HuH-7.5 (cell line): ENCODE data around the gene GALNTL6.
A peak's percentile ranks its signal among the peaks of the same experiment; 100 is the strongest.

Experiments used
- DNase-seq: peaks from one replicate; pipeline ENCODE4 v3.0.0; 2011; ENCODE audit warnings: low spot score

The GALNTL6 gene

GRCh38 chr4:171812665-171813525 lies at the start of gene GALNTL6:
Gene GALNTL6, plus strand, starts transcription at chr4:171813404.
- no peak for DNase-seq

DNA sequence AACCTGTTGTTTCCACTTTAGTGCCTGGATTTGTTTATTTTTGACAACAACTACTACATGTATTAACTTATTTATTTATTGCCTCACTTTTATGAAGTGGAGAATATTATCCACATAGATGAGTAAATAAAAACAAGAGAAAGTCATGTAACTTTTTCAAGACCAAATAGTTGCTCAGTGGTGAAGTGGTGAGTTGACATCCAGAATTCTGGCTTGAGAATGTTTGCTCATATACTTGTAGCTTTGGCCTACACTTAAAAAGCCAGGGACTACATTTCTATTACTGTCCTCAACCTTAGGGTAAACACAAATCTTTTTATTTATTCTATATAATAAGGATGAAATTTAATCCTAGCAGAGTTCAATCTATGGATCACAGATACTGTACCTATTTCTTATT lies 47.7 kb upstream of the GALNTL6 start:
- DNase-seq, result no peak

DNA sequence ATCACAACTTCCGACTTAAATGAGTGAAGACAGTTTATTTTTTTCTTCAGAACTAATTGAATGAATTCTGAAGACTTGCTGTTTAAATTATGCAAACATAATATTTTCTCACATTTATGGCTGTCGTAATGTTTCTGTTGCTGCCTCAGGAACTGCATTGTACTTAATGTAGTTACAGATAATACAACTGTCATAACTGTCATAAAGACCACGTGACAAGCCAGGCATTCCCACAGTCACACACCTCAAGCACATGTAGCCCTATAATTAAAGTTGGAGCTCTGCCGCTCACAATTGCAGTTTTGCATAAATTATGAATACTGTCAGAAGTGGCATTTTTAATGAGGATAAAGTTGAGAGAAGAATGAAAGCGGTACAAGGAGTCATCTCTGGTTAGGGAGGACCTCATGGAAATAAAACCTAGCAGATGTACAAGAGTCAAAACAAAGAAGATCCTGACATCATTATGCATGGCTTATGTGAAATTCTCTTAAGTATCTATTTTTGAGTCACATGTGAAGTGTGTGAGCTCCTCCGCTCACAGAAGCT lies 38.5 kb upstream of the GALNTL6 start:
- DNase-seq, result no peak

GRCh38 chr4:171779301-171779700 lies 33.9 kb upstream of the GALNTL6 start:
- no peak for DNase-seq

DNA sequence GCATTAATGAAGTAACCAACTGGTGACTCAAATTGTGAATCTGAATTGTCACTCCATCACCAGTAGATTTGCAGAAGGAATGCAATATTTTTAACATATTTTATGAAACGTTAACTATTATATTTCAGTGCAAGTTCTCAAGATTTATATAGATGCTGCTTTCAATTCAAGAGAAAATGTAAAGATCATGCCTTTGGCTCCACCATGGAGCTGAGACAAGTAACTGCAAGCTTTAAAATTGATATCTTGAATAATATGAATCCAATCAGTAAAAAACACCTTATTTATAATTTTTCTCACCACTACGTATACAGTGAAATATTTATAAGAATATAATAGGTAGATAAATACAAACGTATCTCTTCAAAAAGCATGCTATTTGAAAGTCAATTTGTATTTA lies 27.8 kb upstream of the GALNTL6 start:
- no peak for DNase-seq

DNA sequence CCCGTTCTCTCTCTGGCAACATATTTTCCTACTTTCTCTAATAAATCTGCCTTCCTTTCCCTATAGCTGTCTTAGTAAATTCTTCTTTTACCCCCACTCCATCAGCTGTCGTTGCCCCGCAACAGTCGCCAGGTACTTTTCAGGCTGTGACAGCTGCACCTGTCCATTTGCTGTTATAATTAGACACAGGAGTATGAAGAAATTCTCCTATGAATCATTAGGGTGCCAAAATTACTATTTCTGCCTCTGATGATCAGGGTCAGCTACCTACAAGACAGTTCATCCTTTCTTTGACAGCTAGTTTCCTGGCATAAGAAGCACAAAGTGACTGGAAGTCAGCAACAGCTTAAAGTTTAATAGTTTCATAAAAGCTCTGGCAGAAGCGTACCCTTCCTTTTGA lies 19.5 kb upstream of the GALNTL6 start:
- no peak for DNase-seq

GRCh38 chr4:171794528-171794927 lies 18.7 kb upstream of the GALNTL6 start:
- no peak for DNase-seq

DNA sequence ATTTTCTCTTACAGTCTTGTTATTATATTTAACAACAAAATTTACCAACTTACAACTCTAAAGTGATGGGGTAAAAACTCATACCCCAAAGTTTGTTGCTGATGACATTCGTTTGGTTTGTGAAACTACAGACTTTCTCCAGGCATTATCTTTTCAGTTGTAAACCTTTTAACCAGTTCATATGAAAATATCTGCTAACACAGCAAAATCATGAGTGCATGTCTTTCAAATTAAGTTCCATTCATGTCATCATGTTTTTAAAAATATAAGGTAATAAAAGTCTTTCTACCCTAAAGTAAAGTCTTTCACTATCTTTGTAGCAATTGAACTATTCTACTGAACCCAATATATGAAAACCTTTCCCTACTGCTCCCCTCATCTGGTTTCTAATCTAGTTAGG lies 3.4 kb upstream of the GALNTL6 start:
- DNase-seq, result no peak

DNA sequence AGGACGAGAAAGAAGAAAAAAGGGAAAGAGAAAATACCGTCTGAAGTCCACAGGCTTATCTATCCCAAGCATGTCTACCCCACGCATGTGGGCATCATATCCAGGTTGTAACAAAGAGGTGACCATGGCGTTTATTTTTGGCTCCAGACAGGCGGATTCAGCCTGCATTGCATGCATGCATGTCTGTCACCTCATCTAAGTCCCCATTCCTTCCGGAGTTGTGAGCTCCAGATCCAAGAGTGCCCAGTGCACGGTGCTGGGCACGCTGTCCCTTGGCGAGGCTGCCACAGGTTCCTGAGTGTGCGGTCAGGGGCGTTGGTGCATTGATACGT lies 905 bp upstream of the GALNTL6 start:
- no peak for DNase-seq

DNA sequence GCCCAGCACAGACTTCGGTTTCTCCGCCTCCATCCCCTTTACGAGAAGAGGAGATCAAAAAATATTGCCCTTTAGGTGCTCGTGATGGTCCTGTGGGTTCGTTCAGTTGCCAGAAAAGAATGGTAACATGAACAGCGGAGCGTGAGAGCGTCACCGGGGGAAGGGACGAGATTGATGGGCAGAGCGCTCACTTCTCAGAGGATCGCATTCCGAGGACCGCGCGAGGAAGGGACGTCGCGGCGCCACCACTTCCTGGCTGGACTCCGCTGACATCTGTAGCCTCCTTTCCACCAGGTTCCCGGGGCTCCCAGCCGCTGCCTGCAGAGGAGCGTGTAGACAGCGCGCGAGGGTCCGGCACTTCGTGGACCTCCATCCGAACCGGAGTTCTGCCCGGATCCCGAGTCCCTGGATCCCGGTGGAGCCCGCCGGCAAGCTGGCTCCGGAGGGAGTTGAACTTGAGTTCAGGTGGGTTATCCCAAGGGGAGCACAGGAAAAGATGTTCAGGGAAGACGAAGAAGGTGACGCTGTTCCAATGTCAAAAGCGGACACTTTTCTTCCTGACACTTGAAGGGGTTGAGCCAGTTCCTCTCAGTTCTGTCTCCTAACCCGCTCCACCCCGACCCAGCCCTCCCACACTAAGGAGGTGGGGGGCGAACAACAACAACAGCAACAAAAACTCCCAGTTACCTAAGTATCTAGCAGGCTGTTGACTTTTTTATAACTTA lies 484 bp downstream of the GALNTL6 start:
- no peak for DNase-seq

DNA sequence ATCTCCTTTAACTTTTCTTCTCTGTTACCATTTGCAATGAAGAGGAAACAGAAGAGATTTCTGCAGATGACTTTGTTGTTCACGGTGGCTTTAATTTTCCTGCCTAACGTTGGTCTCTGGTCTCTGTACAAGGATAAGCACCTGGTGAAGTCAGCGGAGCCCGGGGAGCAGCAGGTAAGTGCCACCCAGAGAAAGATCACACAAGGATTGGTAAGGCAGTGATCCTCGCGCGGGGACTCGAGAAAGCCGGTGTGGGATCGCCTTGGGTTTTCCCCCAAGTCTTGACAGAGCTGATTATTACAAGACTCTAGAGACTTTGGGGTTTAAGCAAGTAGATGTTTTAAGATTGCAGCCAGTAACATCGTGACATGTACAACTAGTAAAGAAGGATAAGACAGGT lies 1.3 kb downstream of the GALNTL6 start:
- no peak for DNase-seq

GRCh38 chr4:171817026-171817425 lies 3.8 kb downstream of the GALNTL6 start:
- DNase-seq, result no peak

DNA sequence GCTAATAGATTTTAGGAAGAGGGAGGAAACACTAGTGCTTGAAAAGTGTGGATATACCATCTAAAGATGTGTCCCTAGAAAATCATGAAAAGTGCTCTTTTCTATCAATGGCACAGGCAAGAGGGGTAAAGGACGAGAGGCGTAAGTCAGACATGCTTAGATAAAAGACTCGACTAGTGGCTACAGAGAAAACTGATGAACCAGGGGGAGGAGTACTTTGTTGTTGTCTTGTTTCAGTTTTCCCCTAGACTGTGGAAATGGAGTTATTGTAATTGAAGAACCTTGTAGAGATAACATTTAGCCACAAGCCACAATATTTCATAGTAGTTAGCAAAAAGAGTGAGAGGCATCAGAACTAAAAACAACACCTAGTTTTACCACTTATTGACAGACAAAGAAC lies 21.4 kb downstream of the GALNTL6 start:
- DNase-seq, result no peak

DNA sequence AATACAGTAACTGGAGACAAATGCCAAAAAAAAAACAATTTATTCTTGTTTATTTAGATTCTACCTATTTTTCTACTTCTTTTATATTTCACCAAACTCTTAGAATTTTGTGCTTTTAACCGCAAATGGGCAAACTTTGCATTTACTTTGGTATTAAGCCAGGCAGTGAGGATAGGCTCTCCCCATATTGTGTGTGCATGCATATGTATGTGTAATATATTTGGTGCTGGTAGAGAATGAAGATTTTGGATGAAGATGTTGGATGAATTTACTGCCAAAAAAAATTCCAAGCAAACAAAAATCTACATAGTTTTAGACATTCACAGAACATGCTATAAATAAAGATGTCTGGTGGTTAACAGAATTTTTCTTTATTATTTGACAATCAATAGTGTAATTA lies 30.3 kb downstream of the GALNTL6 start:
- DNase-seq, result no peak

DNA sequence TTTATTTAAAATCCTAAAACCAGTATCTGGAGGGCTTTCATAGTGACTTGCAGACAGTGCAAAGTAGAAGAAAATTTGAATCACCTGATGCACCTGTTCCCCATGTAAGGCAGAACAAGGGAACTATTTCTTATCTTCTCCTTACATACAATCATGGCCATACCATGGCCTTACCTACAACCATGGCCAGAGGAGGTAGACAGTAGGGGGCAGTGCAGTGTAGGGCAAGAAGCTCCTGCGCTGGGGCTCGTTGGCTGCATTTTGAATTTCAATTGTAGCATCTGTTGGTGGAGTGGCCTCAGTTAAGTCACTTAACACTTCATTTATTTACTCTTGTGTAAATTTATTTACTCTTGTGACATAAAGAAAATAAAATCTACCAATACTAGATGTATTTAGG lies 33.0 kb downstream of the GALNTL6 start:
- peak; percentile 3 for DNase-seq

DNA sequence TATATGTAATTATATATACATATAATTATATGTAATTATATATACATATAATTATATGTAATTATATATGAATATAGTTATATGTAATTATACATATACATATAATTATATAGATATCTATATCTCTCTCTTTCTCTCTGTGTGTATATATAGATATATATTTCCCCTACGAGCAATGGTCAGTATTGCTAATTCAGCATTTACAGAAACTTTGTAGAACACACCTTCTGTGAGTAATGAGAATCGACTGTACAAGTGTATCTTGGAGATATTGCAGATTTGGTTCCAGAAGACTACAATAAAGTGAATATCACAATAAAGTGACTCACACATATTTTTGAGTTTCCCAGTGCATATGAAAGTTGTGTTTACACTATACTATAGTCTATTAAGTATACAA lies 33.7 kb downstream of the GALNTL6 start:
- DNase-seq, result no peak

DNA sequence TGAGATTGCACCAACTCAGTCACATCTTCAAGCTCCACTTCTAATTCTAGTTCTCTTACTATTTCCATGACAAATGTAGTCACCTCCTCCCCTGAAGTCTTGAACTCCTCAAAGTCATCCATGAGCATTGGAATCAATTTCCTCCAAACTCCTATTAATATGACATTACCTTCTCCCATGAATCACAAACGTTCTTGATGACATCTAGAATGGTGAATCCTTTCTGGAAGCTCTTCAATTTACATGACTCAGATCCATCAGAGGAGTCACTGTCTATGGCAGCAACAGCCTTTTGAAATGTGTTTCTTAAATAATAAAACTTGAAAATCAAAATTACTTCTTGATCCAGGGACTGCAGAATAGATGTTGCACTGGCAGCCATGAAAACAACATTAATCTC lies 34.5 kb downstream of the GALNTL6 start:
- no peak for DNase-seq

- DNase-seq, result no peak
Observed at GRCh38 chr4:171849686-171850222, 36.5 kb downstream of the GALNTL6 start.

DNA sequence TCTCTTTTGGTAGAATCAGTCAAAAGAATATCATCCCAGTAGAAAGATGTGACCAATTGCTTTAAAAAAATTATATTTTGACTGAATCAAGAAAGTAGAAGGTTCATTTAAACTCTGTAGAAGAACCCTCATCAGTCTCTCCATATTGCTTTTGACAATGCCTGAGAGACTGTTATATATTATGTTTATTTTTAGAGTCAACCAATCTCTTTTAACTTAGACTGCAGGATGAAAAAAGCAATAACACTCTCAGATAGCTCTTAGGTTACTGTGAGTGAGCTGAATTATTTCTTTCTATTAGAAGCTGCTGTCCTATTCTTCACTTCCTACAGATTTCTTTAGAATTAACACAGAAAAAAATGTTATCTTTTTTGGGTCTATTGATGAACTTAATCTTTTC lies 38.1 kb downstream of the GALNTL6 start:
- no peak for DNase-seq

GRCh38 chr4:171857302-171858012 lies 44.3 kb downstream of the GALNTL6 start:
- DNase-seq, result no peak

DNA sequence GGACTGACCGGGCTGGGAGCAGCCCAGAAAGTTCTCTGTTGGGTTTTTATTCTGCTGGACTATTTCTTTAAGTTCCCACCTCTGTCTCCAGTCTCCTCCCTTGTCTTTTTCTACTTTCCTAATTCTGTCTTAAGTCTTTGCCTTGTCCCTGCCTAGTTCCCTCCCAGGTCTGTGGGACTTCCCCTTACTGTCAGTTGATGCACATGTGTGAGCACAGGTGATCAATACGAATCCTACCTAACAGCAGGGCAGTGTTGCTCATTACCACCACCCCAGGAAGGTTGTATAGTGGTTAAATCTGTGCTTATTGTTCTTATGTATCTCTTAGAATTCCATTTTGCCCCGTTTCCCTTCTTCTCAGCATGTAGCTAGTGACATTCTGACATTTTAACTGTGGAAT lies 62.1 kb downstream of the GALNTL6 start:
- DNase-seq, result no peak

DNA sequence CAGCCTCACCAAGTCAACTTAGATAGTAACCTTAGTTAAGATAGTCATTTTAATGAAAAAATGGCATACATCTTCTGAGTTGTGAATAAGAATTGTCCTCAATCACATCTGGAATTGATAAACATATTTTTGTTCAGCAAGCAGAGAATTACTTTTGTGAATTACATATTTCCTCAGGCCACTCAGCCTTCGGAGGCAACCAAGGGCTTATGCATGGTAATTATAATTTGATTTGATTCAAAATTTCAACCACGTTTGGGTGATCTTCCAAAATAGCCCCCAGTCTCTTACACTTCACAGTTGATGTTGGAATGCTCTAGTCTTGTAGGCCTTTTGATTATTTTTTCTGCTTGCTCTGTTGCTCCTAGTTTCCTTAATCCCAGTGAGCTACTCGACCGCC lies 63.4 kb downstream of the GALNTL6 start:
- DNase-seq, result no peak

DNA sequence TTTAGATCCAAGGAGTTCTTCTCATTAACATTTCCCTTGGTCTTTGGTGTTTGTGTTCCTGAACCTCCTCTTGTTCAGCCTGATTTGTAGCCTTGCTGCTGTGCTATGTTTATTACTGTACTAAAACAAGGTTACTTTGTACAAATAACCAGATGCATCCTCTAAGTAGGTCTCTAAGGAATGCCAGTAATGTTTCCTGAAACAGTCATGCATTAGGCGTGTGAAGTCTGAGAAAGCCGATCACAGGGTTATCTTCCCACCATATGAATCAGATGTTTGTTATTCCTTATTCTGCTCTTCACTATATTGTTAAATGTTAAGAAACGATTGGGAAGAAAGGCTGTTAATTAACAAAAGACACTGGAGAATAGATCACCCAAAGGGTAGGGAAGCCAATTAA lies 66.9 kb downstream of the GALNTL6 start:
- DNase-seq, result no peak
